SK-N-SH (cell line): ENCODE data around the gene ARHGEF17. TPM values are rescaled to one million over a fixed set of nuclear protein-coding genes. Genes with fewer than 3 reads are reported as not detected.

Source experiments
- CTCF ChIA-PET: fragments of 300-600, 350-600 bp; formaldehyde crosslinking; extraction: SDS; loops from one replicate; lab custom pipeline; 2021; lab: Yijun Ruan, JAX
- POLR2A ChIA-PET: fragments of 350-600 bp; sonication (Branson Sonifier 250); formaldehyde crosslinking; extraction: SDS; loops from one replicate; lab custom pipeline; 2020; ENCODE audit warnings: antibody characterized with exemption, inconsistent platforms; lab: Yijun Ruan, JAX
- DNase-seq: peaks from one replicate; pipeline ENCODE4 v3.0.0; 2012
- H2AFZ ChIP-seq: fragments of 200-600 bp; sonication (generic); 2 replicates; pipeline ENCODE4 v1.8.1; 2016; ENCODE audit warnings: antibody characterized with exemption, mild to moderate bottlenecking, low read depth
- H3F3A ChIP-seq: fragments of 200-600 bp; sonication (generic); replicated peaks from 2 replicates; pipeline ENCODE3; 2016; ENCODE audit warnings: antibody characterized with exemption, mild to moderate bottlenecking; ENCODE audit not compliant: insufficient read depth
- H3K27ac ChIP-seq, 2 experiments: fragments of 200-500 bp in 1 of 2; fragments of 200-600 bp in 1 of 2; sonication (Bioruptor generic) in 1 of 2; sonication (generic), shearing (Covaris generic) in 1 of 2; 2 replicates each; pipeline versions ENCODE4 v1.5.1 to v1.6.1; 2014 to 2016; ENCODE audit warnings: low read depth in 2 of 2, inconsistent platforms in 1 of 2, low read length in 1 of 2, mild to moderate bottlenecking in 1 of 2, mixed read lengths in 1 of 2
- H3K27me3 ChIP-seq: fragments of 200-600 bp; sonication (generic), shearing (Covaris generic); 2 replicates; pipeline ENCODE4 v1.6.1; 2016; ENCODE audit warnings: mixed run types; ENCODE audit not compliant: insufficient read depth
- H3K36me3 ChIP-seq, 2 experiments: fragments of 200-500 bp in 1 of 2; fragments of 200-600 bp in 1 of 2; sonication (Bioruptor generic) in 1 of 2; sonication (generic) in 1 of 2; replicated peaks in 1 of 2; 2 replicates each; pipeline versions ENCODE3 to v1.5.1; 2014 to 2016; ENCODE audit warnings: low read length in 1 of 2, mild to moderate bottlenecking in 1 of 2; ENCODE audit not compliant: insufficient read depth in 2 of 2, control insufficient read depth in 1 of 2
- H3K4me1 ChIP-seq, 2 experiments: fragments of 200-500 bp in 1 of 2; fragments of 200-600 bp in 1 of 2; sonication (Bioruptor generic) in 1 of 2; sonication (generic), shearing (Covaris generic) in 1 of 2; 2 replicates each; pipeline versions ENCODE4 v1.5.1 to v1.6.1; 2014 to 2016; ENCODE audit warnings: low read depth in 1 of 2, low read length in 1 of 2, mixed run types in 1 of 2; ENCODE audit not compliant: insufficient read depth in 2 of 2, control insufficient read depth in 1 of 2
- H3K4me2 ChIP-seq: fragments of 200-600 bp; sonication (generic), shearing (Covaris generic); 2 replicates; pipeline ENCODE4 v1.6.1; 2017; ENCODE audit warnings: mixed run types
- H3K4me3 ChIP-seq, 2 experiments: fragments of 200-500 bp in 1 of 2; fragments of 200-600 bp in 1 of 2; sonication (Bioruptor generic) in 1 of 2; sonication (generic), shearing (Covaris generic) in 1 of 2; 2 replicates each; pipeline versions ENCODE4 v1.5.1 to v1.8.1; 2014 to 2016; ENCODE audit warnings: low read depth in 2 of 2, inconsistent platforms in 1 of 2, low read length in 1 of 2, mild to moderate bottlenecking in 1 of 2, mixed read lengths in 1 of 2, moderate library complexity in 1 of 2
- H3K79me2 ChIP-seq: fragments of 200-600 bp; sonication (generic); 2 replicates; pipeline ENCODE4 v1.8.1; 2017; ENCODE audit warnings: mild to moderate bottlenecking; ENCODE audit not compliant: insufficient read depth
- H3K9ac ChIP-seq: fragments of 200-600 bp; sonication (generic); 2 replicates; pipeline ENCODE4 v1.6.1; 2017; ENCODE audit warnings: mixed run types
- H3K9me2 ChIP-seq: fragments of 200-600 bp; sonication (generic); 2 replicates; pipeline ENCODE4 v1.6.1; 2017; ENCODE audit warnings: mixed run types
- H3K9me3 ChIP-seq: fragments of 200-600 bp; sonication (generic); 2 replicates; pipeline ENCODE4 v1.6.1; 2017; ENCODE audit warnings: mixed run types, mild to moderate bottlenecking, moderate library complexity
- H4K20me1 ChIP-seq: fragments of 200-600 bp; sonication (generic); 2 replicates; pipeline ENCODE4 v1.6.1; 2017; ENCODE audit warnings: mild to moderate bottlenecking, mixed run types; ENCODE audit not compliant: insufficient read depth
- CHD2 ChIP-seq: fragments of 150-350 bp; IDR thresholded peaks from 2 replicates; pipeline ENCODE4 v1.6.1; 2018; ENCODE audit warnings: low read length; ENCODE audit not compliant: partially characterized antibody
- FOSL2 ChIP-seq: IDR thresholded peaks from 2 replicates; pipeline ENCODE4 v1.4.0; 2012; ENCODE audit warnings: low read depth, mild to moderate bottlenecking, moderate library complexity, borderline replicate concordance
- MXI1 ChIP-seq: IDR thresholded peaks from 2 replicates; pipeline ENCODE4 v1.6.1; 2012; ENCODE audit warnings: mild to moderate bottlenecking, low read depth, low read length, improper control_type of control experiment
- RAD21 ChIP-seq: IDR thresholded peaks from 2 replicates; pipeline ENCODE4 v1.6.1; 2012; ENCODE audit warnings: mild to moderate bottlenecking, low read length
- RCOR1 ChIP-seq: fragments of 150-350 bp; IDR thresholded peaks from 2 replicates; pipeline ENCODE4 v1.6.1; 2017; ENCODE audit warnings: antibody characterized with exemption, low read length
- RFX5 ChIP-seq: IDR thresholded peaks from 2 replicates; pipeline ENCODE4 v1.6.1; 2012; ENCODE audit warnings: mild to moderate bottlenecking, improper control_type of control experiment, low read length
- SMC3 ChIP-seq: IDR thresholded peaks from 2 replicates; pipeline ENCODE4 v1.6.1; 2012; ENCODE audit warnings: low read depth, low read length, improper control_type of control experiment
- TAF1 ChIP-seq: IDR thresholded peaks from 2 replicates; pipeline ENCODE4 v1.6.1; 2012; ENCODE audit warnings: low read depth, mild to moderate bottlenecking, low read length, moderate library complexity, borderline replicate concordance
- TCF12 ChIP-seq: IDR thresholded peaks from 2 replicates; pipeline ENCODE4 v1.4.0; 2012
- YY1 ChIP-seq: IDR thresholded peaks from 2 replicates; pipeline ENCODE4 v1.4.0; 2012; ENCODE audit warnings: low read depth, mild to moderate bottlenecking
- WGBS: methylation state at CpG from one replicate; pipeline ENCODE4 v1.1.6; 2017; ENCODE audit warnings: low lambda C conversion rate; 5-methylcytosine and 5-hydroxymethylcytosine counted together
- polyA plus RNA-seq, 3 experiments: library from polyadenylated mRNA; depleted of rRNA; stranded (reverse); fragments of >200 nt; gene quantifications; 2 replicates each; pipeline ENCODE4 v1.2.3, GENCODE V29; 2012
- TF ChIP-seq, protein P1 (sequence below): fragments of 150-350 bp; IDR thresholded peaks from 2 replicates; pipeline ENCODE4 v1.6.1; 2017; ENCODE audit warnings: antibody characterized with exemption, low read length, low read depth, borderline replicate concordance
- TF ChIP-seq, protein P2 (sequence below): IDR thresholded peaks from 2 replicates; pipeline ENCODE4 v1.4.0; 2012; ENCODE audit warnings: low read depth
- TF ChIP-seq, protein P3 (sequence below): fragments of 150-350 bp; IDR thresholded peaks from 2 replicates; pipeline ENCODE4 v1.6.1; 2016; ENCODE audit warnings: mild to moderate bottlenecking, low read depth, low read length
- TF ChIP-seq, protein P4 (sequence below): fragments of 200-600 bp; sonication (generic); IDR thresholded peaks from 2 replicates; pipeline ENCODE4 v1.6.1; 2017; ENCODE audit warnings: antibody characterized with exemption, mild to moderate bottlenecking, moderate library complexity

The ARHGEF17 gene
- polyA plus RNA-seq, 1 of the 3 experiments (the other 2 are of a cell fraction): 45.9 TPM

DNA sequence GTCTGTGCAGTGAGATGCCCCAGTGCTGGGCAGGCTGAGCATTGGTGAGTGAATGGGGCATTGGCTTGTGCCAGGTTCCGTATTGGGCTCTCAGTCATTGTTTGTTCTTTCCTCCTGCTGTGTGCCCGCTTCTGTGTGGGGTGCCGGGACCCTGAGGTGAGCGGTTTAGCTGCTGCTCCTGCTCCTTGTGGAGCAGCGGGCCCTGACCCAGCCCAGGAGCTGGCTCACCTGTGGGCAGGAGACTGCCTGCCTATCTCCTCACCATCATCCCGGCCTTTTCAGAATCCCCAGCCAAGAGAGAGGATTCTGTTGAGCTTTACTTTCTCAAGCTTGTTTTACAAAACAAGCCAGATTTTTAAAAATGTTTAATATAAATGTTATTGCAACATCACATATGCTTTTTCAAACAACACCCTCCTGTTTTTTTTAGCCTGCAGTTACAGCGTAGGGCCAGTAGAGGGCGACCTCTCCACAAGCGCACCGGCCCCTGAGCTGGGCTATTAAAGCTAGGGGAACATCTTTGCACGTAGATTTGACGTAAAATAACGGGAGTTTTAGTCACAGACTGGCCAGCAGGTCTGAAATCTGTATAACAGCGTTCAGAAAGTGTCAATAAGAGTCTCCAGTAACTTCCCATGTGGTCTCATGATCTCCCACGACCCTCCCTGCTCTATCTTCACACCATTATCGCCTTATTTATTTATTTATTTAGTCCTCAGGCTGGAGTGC, 43.0 kb downstream of the ARHGEF17 start:
- H3K79me2 ChIP-seq: peaks cover 32% of the 10 kb centered on the region
- peaks cover 76% of the 10 kb centered on the region for H4K20me1 ChIP-seq
- peaks cover 21 to 33% of the 10 kb centered on the region in 2 experiments for H3K36me3 ChIP-seq
- H2AFZ ChIP-seq: no peak overlapping the region
- no peak overlapping the region for H3K4me2 ChIP-seq
- H3K4me3 ChIP-seq: no peak overlapping the region; a peak in 1 of 4 replicates
- no peaks in the 10 kb centered on the region; a peak in 1 of 4 replicates for H3K4me1 ChIP-seq
- TF ChIP-seq TAF1 (no peak), YY1 (no peak), RFX5 (0 out of 2 replicates have a peak, but pooled peaks have one; percentile 16), RAD21 (peak; percentile 79), MXI1 (no peak), FOSL2 (no peak), RCOR1 (0 out of 2 replicates have a peak, but pooled peaks have one; percentile 25), TCF12 (no peak), CHD2 (peak; percentile 24), SMC3 (peak; percentile 75)
- TF ChIP-seq, protein P1, sequence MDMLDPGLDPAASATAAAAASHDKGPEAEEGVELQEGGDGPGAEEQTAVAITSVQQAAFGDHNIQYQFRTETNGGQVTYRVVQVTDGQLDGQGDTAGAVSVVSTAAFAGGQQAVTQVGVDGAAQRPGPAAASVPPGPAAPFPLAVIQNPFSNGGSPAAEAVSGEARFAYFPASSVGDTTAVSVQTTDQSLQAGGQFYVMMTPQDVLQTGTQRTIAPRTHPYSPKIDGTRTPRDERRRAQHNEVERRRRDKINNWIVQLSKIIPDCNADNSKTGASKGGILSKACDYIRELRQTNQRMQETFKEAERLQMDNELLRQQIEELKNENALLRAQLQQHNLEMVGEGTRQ: no peak
- TF ChIP-seq, protein P2, sequence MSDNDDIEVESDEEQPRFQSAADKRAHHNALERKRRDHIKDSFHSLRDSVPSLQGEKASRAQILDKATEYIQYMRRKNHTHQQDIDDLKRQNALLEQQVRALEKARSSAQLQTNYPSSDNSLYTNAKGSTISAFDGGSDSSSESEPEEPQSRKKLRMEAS: no peak
- TF ChIP-seq, protein P3, sequence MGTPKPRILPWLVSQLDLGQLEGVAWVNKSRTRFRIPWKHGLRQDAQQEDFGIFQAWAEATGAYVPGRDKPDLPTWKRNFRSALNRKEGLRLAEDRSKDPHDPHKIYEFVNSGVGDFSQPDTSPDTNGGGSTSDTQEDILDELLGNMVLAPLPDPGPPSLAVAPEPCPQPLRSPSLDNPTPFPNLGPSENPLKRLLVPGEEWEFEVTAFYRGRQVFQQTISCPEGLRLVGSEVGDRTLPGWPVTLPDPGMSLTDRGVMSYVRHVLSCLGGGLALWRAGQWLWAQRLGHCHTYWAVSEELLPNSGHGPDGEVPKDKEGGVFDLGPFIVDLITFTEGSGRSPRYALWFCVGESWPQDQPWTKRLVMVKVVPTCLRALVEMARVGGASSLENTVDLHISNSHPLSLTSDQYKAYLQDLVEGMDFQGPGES: no peak
- TF ChIP-seq, protein P4, sequence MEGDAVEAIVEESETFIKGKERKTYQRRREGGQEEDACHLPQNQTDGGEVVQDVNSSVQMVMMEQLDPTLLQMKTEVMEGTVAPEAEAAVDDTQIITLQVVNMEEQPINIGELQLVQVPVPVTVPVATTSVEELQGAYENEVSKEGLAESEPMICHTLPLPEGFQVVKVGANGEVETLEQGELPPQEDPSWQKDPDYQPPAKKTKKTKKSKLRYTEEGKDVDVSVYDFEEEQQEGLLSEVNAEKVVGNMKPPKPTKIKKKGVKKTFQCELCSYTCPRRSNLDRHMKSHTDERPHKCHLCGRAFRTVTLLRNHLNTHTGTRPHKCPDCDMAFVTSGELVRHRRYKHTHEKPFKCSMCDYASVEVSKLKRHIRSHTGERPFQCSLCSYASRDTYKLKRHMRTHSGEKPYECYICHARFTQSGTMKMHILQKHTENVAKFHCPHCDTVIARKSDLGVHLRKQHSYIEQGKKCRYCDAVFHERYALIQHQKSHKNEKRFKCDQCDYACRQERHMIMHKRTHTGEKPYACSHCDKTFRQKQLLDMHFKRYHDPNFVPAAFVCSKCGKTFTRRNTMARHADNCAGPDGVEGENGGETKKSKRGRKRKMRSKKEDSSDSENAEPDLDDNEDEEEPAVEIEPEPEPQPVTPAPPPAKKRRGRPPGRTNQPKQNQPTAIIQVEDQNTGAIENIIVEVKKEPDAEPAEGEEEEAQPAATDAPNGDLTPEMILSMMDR: peak; percentile 99
- no peaks in the 10 kb centered on the region for H3K9me2 ChIP-seq
- DNase-seq: peak; percentile 90
- H3K9me3 ChIP-seq: no peaks in the 10 kb centered on the region
- CTCF ChIA-PET: interaction anchor here (0.5 to 13.9 kb wide), 60 partner anchors 10 to 440 kb away, joined by 3 to 313 read pairs (median 4); partner anchors contain the start of genes ARHGEF17 and RELT
- no peaks in the 10 kb centered on the region for H3K27me3 ChIP-seq
- no peak overlapping the region for H3K27ac ChIP-seq
- 23% methylated on average over 15 of the region's 16 CpGs for WGBS
- POLR2A ChIA-PET: no interaction called here
- peaks cover 13% of the 10 kb centered on the region for H3F3A ChIP-seq
- H3K9ac ChIP-seq: no peak overlapping the region
